Mucosa of descending colon (tissue), 3 donors: ENCODE results near the gene CAMTA2. TPM values are rescaled to one million over a fixed set of nuclear protein-coding genes. Genes with fewer than 3 reads are reported as not detected.

ENCODE experiments used
- ATAC-seq: fragments of 200-7000 bp; cut with Tn5 transposase; one replicate; pipeline ENCODE4 v1.9.1; 2020; ENCODE audit warnings: mild to moderate bottlenecking, moderate library complexity
- DNase-seq, 3 donors: peaks; one replicate each; pipeline ENCODE4 v3.0.0-alpha.2; 2020
- H3K36me3 ChIP-seq: fragments of 200-600 bp; one replicate; pipeline ENCODE4 v1.8.0; 2021; ENCODE audit warnings: low read depth, mild to moderate bottlenecking
- H3K4me1 ChIP-seq: fragments of 200-600 bp; one replicate; pipeline ENCODE4 v1.8.0; 2021; ENCODE audit warnings: low read depth, mild to moderate bottlenecking
- H3K4me3 ChIP-seq: fragments of 200-600 bp; one replicate; pipeline ENCODE4 v1.8.0; 2021; ENCODE audit warnings: mild to moderate bottlenecking
- H3K9me3 ChIP-seq: fragments of 200-600 bp; one replicate; pipeline ENCODE4 v1.8.0; 2021; ENCODE audit warnings: mild to moderate bottlenecking
- intact Hi-C, 2 donors: fragments of 100-400 bp; cut with DNase I in 1 of 2; cut with micrococcal nuclease in 1 of 2; formaldehyde crosslinking; loops; one replicate each; pipeline versions ENCODE4 v1.11.0 to v1.11.1; 2022; cut with DNase I, micrococcal nuclease
- total RNA-seq, 3 donors: library from RNA; stranded (reverse); fragmentation: NEBNext Ultra II Directional in 2 of 3; extraction: Animal tissue kit (Norgen Biotek cat#: 25700) in 2 of 3; gene quantifications; one replicate each; pipeline versions ENCODE4 v1.2.1 to v1.2.4, GENCODE V29; 2021 to 2023
- TF ChIP-seq, protein P1 (sequence below): fragments of 200-600 bp; IDR thresholded peaks from one replicate; pipeline ENCODE4 v1.8.0; 2022; ENCODE audit warnings: antibody characterized with exemption, mild to moderate bottlenecking
- donor health status: DM: no; HTN: no; CAD: no; lungs with moderate emphysema.
- donor health status: DM: no; HTN: no; CAD: no.
- donor health status: DM: no; HTN: yes; CAD: no.

The CAMTA2 gene
- total RNA-seq, 3 donors from 2014 or later, result 56.6 to 71.7 (median 57.1) TPM

DNA sequence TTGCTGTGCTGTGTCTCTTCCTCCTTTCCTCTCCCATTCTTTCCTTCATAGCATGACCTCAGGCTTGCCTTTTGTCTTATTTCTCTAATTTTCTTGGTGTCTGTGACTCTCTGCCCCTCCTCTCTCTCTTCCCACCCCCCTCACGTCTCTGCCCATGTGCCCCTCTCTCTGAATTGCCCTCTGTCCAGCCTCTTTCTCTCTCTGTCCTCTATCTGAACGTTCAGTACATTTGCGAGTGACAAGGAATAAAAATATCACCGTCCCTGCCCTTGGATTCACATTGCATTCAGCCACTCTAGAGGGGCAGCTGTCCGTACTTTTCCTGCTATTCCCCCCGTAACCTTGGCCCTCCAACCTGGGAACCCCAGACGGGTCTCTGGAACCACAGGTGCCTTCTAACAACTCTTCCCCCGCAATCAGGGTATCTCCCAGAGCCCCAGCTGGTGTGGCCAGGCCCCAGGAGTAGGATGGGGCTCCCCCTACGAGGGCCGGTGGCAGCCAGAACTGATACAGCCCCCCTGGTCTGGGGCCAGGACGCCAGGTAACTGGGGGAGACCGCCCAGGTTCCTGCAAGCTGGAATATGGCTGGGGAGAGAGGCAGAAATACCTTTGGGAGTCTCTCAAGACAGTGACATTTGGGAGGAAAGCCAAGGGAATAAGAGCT is 12.1 kb upstream of the CAMTA2 start:
- H3K4me3 ChIP-seq, result no peak overlapping the region
- intact Hi-C loops, result no loop called here
- no peak for ATAC-seq

DNA sequence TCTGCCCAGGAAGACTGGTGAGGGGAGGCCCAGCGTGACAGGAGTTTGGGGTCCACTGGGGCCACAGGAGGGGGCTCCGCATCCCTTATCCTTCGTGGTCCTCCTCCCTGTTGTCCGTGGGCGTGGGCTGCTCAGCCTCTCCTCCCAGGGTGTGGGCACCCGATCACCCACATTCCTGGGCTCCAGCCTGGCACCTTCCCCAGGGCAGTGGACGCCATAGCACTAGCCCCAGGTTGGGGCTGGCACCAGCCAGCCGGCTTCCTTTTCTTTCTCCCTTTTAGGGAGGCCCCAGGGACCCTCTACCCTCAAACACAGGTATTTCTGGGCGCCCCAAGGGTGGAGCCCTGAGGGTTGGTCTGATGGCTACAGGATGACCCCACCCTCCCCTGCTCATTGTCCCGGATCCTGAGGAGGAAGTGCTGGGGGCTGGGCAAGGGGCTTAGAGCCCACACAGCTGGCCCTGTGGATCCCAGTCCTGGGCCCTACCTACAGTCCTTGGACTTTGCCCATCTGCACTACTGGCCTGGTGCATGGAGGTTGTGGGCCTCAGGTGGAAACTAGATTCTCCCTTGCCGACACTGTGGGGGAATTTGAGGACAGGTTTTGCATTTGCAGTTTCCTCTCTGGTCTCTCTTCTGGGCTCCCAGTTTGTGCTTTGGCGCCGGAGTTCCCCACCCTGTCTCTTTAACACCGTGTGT is 11.4 kb upstream of the CAMTA2 start:
- peaks cover 22% of the 10 kb centered on the region for H3K4me1 ChIP-seq
- peak overlapping the region; percentile 92 for H3K4me3 ChIP-seq
- H3K9me3 ChIP-seq, result no peaks in the 10 kb centered on the region
- H3K36me3 ChIP-seq, result peaks cover 11% of the 10 kb centered on the region
- peak; percentile 73 to 81 (median 77) for DNase-seq
- ATAC-seq, result peak; percentile 54
- intact Hi-C loops, result no loop called here
- TF ChIP-seq, protein P1, sequence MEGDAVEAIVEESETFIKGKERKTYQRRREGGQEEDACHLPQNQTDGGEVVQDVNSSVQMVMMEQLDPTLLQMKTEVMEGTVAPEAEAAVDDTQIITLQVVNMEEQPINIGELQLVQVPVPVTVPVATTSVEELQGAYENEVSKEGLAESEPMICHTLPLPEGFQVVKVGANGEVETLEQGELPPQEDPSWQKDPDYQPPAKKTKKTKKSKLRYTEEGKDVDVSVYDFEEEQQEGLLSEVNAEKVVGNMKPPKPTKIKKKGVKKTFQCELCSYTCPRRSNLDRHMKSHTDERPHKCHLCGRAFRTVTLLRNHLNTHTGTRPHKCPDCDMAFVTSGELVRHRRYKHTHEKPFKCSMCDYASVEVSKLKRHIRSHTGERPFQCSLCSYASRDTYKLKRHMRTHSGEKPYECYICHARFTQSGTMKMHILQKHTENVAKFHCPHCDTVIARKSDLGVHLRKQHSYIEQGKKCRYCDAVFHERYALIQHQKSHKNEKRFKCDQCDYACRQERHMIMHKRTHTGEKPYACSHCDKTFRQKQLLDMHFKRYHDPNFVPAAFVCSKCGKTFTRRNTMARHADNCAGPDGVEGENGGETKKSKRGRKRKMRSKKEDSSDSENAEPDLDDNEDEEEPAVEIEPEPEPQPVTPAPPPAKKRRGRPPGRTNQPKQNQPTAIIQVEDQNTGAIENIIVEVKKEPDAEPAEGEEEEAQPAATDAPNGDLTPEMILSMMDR, result no peak

More for the DNA sequence above, 12.1 kb upstream of the CAMTA2 start:
- TF ChIP-seq, protein P1, result no peak
- H3K4me1 ChIP-seq, result peaks cover 22% of the 10 kb centered on the region
- peaks cover 11% of the 10 kb centered on the region for H3K36me3 ChIP-seq
- H3K9me3 ChIP-seq, result no peaks in the 10 kb centered on the region
- DNase-seq, result no peak

DNA sequence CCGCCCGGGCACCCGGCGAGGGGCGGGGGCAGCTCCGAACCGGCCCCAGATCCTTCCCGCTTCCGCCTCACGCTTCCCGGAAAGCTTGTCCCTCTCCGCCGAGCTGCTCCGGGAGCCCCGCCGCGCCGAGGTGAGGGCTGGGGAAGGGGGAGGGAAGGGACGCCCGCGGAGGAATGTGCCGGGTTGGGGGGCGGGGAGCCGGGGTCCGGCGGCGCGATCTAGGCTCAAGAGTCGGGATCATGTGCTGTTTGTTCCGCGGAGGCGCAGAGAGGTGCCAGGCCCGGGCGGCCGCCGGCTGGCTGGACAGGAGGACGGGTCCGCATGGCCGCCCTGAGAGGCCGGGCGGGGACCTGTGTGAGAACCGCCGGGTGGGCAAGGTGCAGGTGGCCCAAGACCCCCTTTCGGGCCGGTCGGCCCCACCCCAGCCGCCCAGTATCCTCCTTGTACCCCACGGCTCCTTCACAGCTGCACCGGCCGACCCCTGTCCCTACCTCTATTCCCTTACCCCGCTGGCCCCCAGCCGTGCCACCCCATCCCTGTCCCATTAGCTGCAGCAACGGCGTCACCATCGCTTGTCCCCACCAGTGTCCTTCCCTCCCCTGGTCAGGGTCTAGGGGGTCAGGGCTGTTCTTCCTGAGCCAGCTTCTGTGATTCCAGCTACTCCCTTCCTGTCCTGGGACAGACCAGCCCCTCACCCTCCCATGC is 10.7 kb upstream of the CAMTA2 start:
- H3K4me1 ChIP-seq, result peaks cover 22% of the 10 kb centered on the region
- ATAC-seq, result peak; percentile 12
- TF ChIP-seq, protein P1, result no peak
- H3K9me3 ChIP-seq, result no peaks in the 10 kb centered on the region
- intact Hi-C loops, result no loop called here
- H3K36me3 ChIP-seq, result peaks cover 7% of the 10 kb centered on the region
- DNase-seq, result peak in 2 of 3 donors; percentile 47 to 74
- H3K4me3 ChIP-seq, result peak overlapping the region; percentile 92

DNA sequence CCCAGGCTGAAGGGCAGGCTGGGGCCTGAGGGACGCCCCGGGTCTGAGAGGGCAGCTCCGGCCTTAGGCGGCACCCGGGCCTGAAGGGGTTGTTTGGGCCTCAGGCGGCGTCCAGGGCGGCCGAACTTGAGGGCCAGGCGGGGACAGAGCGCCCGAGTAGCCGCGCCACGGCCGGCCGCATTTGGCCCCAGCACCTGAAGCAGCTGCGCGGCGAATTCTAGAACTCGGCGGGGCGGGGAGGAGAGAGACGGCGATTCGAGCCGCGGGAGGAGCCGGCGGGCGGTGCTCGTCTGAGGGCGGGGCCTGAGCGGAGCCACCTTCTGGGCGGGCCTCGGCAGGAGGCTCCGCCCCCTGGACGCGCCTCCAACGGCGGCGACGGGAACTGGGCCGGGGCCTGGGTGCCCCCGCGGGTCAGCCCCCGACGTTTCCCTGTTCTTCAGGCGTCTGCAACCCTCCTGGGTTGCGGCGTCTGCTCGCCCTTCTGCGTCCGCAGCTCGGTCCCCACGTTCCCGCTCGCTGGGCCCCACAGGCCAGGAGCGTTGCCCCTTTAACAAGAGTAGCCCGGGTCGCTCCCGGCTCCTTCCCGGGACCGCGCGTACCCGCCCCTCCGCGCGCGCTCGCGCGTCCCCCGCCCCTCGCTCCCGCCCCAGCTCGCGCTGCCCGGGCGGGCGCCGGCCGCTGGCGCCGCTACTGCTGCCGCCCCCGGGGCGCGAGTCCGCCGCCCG is 10.0 kb upstream of the CAMTA2 start, which contains the start of the genes INCA1 and KIF1C:
TSS of gene INCA1 (minus strand) at position 221 of the 725 bp plus-strand sequence. CDS start 3,085 bp downstream, outside the sequence.
TSS of gene KIF1C (plus strand) at position 649 of the 725 bp plus-strand sequence. CDS start 2,297 bp downstream, outside the sequence.
- Histone ChIP-seq H3K4me1 (peaks cover 22% of the 10 kb centered on the region), H3K4me3 (peak within 1 kb of the TSS; percentile 92), H3K9me3 (no peaks in the 10 kb centered on the region), H3K36me3 (peaks cover 7% of the 10 kb centered on the region)
- ATAC-seq (peak; percentile 94), DNase-seq (peak; percentile 94 to 96 (median 96))
- TF ChIP-seq, protein P1, result no peak
- intact Hi-C loops, result no loop called here

DNA sequence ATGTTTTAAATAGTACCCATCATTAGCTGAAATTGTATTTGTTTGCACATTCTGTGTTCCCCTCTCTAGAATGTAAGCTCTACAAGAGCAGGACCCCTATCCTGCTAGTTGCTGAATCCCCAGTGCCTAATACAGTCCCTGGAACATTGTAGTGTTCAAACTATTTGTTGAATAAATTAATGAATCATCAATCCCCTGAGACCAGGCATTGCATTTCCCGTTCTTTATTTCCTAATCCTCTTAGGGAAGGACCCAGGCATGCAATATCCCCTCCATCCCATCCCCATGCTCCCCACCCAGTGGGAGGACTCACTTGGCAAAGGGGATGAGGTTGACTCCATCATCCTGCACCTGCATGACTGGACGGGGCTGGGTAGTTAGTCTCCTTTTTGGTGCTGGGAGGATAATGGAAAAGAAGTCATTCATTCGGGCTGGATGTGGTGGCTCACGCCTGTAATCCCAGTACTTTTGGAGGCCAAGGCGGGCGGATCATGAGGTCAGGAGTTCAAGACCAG is 6.7 kb upstream of the CAMTA2 start:
- peaks cover 14% of the 10 kb centered on the region for H3K4me1 ChIP-seq
- intact Hi-C loops, result no loop called here
- no peaks in the 10 kb centered on the region for H3K36me3 ChIP-seq
- no peak overlapping the region for H3K4me3 ChIP-seq
- H3K9me3 ChIP-seq, result no peaks in the 10 kb centered on the region
- no peak for ATAC-seq
- TF ChIP-seq, protein P1, result no peak
- no peak for DNase-seq
